NCI-H226 (cell line): ENCODE data around the gene MPPED1.

Source experiments
- DNase-seq: peaks from one replicate; pipeline ENCODE4 v3.0.0-alpha.2; 2015

MPPED1 gene

DNA sequence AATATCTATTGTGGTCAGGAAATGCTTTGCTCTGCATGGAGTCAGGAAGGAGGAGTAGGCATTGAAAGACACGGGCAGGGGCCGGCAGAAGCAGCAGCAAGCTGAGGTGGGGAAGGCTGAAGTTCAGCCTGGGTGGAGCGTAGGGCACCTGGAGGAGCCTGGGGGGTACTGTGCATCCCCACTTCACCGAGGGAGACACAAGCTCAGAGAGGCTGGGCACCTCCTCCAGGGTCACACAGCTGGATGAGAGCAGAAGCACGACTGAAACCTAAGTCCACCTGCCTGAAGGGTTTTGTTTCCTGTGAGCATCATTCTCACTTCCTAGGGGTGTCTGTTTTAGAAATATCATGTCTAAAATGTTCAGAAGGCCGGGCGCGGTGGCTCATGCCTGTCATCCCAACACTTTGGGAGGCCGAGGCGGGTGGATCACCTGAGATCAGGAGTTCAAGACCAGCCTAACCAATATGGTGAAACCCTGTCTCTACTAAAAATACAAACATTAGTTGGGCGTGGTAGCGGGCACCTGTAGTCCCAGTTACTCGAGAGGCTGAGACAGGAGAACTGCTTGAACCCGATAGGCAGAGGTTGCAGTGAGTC, 138.3 kb downstream of the MPPED1 start:
- DNase-seq = no peak

DNA sequence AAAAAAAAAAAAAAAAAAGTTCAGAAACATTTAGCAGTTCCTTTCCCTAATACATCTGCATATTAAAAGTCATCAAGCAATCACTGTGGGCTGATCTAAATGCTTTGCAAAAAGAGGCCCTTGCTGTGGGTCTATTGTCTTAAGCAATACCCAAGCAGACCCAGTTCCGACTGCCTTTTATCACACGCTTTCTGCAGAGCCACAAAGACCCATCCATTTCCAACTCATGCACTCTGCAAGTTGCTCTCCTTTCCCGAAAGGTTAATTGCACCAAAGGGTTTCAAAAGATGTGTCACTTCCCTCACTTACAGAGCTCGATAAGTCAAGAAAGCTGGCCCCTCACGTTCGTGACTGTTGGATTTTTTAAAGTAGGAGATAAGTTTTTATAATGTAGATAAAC, 138.9 kb downstream of the MPPED1 start:
- no peak for DNase-seq

DNA sequence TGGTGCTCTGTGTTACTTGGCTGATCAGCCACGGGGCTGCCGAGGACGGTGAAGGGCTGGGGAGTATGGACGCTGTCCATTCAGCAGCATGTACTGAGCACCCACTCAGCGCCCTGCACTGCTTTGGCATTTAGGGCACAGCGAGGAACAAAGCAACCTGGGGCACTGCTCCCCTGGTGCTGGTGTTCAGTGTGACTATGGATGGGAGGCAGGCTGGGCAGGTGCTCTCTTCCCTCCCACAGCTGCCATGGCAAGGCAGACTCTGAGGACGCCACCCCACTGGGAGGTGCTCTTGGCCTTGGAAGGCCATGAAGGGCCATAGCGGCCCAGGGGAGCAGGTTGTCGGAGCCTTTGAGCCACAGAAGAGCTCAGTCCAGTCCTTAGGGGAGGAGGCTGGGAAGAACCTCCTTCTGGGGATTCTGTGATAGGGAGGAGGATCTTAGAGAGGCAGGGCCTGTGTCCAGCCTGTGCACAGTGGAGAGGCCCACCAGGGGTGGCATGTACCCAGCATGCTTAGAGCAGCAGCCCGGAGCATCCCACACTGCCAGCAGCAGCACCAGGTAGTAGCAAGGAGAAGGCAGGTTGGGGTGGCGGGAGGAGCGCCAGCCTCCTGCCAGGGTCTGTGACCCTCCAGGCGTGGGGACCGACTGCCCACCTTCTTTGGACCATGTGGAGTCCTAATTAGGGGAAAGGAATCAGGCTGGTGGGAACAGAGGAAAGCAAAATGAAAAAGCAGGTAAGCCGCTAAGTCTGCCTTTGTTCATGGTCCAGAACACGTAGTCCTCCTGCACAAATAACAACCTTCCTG, 141.8 kb downstream of the MPPED1 start:
- no peak for DNase-seq

DNA sequence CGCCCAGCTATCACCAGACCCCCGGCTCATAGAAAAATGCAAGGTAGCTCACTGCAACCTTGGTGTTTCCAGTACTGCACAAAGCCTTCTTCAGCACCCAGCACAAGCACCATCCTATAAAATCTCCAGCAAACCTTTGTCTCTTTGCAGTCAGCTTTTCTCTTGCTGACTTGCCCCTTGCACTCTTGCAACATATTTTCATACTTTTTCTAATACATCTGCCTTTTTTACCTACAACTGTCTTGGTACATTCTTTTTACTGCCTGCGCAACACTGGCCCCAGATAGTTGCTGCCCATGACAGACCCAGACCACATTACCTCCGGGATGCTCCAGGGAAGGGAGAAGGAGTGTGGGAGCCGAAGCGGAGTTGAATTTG, 142.4 kb downstream of the MPPED1 start:
- no peak for DNase-seq

DNA sequence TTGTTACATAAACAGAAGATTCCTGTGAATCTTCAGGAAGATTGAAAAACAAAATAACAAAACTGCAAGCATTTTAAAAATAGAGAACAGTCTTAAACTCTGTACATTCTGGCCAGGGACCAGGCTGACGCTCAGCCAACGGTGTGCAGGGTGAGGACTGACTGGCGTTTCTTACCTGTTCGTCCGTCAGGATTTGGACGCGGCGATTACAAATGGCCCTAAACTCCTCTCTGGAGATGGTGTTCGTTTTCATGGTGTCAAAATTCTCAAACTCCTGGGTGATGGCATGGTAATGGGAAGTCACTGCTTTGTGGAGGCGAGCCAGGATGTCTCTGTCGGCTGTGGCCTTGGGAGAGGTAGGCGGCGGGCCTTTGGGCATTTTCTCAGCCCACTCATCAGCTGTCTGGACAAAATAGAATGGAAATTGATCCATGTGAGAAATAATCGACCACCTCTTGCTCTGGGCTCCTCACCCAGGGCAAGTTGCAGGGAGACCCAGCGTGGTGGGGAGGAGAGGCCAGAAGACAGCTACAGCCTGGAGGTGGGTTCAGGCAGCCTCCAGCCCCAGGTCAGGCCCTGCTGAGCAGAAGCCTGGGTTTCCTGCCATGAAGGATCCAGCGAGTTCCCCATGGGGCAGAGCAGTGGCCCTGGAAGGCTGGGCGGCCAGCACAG, 143.0 kb downstream of the MPPED1 start:
- DNase-seq = no peak

DNA sequence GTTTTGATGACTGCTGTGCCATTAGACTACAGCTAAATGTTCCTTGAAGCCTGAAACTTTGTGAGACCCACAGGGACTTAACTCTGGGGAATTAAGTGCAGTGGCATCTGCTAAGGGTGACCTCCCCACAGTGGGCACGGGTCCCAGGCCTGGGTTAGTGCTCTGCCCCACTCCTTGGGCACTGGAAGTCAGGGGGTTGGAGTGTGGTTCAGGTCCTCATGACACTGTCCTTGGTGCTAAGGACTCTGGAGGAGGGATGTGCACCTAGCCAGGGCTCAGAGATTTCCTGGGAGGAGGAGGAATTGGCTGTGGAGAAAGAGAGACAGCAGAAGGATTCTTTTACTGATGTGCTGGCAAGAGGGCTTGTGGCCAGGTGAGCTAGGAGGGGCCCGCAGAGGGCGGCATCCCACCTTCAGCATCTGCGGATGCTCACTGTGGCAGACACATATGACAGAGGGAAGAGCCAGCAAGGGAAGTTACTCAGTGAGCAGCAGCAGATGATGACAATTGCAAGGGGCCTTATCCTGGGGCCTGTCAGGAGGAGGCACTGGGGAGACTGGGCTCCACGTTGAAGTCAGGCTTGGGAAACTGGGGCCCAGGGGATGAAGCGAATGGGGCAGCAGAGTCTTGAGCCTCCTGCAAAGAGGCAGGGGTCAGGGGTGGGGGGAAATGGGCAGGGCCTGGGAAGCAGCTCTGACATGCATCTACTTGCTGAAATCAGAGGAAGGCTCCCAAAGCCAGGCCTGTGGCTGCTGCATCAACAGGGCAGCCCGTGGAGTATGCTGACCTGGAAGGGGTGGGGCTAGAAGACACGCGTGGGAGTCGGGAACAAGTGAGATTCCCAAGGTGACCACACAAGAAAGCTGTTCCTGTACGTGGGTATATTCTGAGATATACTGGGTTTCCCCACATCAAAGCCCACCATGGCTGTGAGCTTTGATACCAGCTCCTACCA, 144.0 kb downstream of the MPPED1 start:
- DNase-seq = no peak
